NK-92 treated with Interleukin-12 subunit alpha and Interleukin-12 subunit beta, amount 100 ng/mL, for 24 hours (cell line): ENCODE results near the gene CHST9.

Experiments
- DNase-seq: peaks from one replicate; lab custom pipeline; 2025; lab: John Stamatoyannopoulos, UW

CHST9 gene

DNA sequence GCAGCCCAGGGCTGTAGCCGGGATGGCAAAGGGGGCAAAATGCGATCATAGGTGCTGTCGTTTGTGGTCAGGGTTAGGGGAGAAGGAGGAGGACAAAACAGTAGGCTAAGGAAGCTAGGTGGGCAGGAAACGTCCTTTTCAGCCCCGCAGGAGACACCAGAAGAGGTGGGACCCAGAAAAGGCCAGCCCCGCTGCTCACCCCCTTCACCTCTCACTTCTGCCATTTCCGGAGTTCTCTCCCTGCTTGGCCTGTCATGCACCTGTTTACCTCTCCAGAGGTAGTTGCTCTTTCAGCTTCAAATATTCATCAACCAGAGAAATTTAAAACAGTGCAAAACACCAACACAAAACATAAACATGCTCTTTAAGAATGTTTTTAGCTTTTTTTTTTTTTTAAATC lies 320.4 kb downstream of the CHST9 start:
- no peak for DNase-seq

DNA sequence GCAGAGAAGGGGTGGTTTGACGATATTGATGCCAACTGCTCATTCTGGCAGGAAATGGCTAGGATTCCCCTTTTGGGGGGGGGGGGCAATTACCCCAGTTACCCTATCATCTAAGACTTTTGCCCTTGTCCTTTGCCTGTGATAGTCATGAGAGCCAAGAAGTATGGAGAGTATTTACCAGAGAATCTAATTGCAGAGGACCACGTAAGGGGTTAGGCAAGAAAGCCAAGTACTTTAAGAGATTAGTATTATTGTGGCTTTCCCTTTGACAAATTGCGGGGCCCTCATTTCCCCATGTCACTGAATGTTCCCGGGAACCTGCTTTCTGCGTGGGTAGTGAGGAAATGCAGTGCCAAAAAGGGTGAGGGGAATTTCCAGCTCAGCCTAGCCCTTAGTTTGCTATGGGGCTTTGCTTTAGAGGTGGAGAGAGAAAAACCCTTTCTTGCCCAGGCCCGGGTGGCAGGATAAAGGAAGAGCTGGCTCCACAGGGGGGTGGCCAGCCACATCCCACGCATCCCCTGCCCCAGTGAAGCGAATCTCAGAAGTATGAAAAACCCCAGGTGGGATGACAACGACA lies 321.1 kb downstream of the CHST9 start:
- DNase-seq: no peak

DNA sequence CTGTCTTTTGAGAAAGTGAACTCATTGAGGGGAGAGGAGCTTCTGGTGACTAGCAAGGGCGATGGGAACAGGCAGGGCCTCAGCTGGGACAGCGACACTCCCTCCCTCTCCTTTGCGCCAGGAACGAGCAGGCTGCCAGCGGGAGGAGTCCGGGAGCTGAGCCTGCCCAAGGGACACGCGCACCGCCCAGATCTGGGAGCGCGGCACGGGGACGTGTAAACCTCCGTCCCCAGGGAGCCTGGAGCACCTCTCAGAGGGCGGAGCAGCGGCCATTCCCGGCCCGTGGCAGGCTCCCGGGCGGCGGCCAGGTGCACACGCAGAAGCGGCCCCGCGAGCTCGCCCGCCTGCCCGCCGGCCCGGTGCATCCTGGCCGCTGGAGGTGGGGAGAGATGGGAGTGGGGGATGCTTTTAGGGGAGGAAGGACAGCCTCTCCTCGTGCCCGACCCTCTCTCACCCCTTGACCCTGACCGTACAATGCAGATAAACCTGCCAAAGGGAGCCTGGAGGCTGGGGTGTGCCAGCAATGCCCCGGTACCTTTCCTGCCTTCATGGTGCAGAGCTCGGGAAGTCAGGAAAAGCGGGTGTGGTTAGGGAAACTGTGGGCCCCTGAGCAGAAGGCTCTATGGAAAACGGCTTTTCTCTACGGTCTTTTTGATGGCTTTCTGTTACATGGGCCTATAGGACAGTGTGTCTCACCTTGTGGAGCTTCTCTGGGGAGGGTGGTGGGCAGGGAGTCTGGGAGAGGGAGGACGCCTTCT lies 321.8 kb downstream of the CHST9 start:
- DNase-seq: no peak

DNA sequence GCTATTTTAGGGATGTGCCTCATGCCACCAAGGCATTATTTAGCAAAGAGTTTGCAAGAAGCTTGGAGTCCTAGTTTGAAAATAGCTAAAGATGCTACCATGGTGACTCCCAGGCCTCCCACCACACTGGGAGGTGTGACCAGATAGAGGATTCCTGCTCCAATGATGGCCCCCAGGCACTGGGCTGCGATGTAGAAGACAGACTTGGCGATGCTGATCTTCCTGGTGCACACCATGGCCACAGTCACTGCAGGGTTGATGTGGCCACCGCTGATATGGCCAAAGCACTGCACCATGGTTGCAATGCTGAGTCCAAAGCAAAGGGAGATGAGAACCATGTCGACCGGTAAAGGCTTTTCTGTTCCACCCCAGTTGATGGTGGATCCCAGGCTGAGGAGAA lies 323.0 kb downstream of the CHST9 start:
- no peak for DNase-seq
